PC-9 (cell line): ENCODE data around the gene CYBA. TPM values are rescaled to one million over a fixed set of nuclear protein-coding genes. Genes with fewer than 3 reads are reported as not detected.

Experiments used
- BruUV-seq: library from RNA; stranded (reverse); fragments of 400-500 nt; replicated peaks from 2 replicates; lab custom pipeline; 2021; lab: Mats Ljungman, UMichigan
- CTCF ChIA-PET: fragments of 300-600 bp; sonication (Branson Sonifier 250); formaldehyde crosslinking; loops from one replicate; lab custom pipeline; 2022; ENCODE audit warnings: antibody characterized with exemption; lab: Charles Lee
- POLR2A ChIA-PET: fragments of 300-600 bp; sonication (Branson Sonifier 250); formaldehyde crosslinking; loops from one replicate; lab custom pipeline; 2022; ENCODE audit warnings: antibody characterized with exemption; ENCODE audit not compliant: unreplicated experiment; lab: Charles Lee
- DNase-seq, 2 experiments: peaks; one replicate each; pipeline versions ENCODE4 v3.0.0 to v3.0.0-alpha.2; 2015 to 2022; ENCODE audit warnings: mixed read lengths in 1 of 2
- H2AFZ ChIP-seq: fragments of 200-600 bp; sonication (generic); 2 replicates; pipeline ENCODE4 v1.8.1; 2017; ENCODE audit warnings: antibody characterized with exemption
- H3F3A ChIP-seq: fragments of 200-600 bp; sonication (generic); 2 replicates; pipeline ENCODE4 v1.8.1; 2017; ENCODE audit warnings: antibody characterized with exemption, mild to moderate bottlenecking, low read depth; ENCODE audit not compliant: insufficient read depth
- H3K27ac ChIP-seq: fragments of 200-600 bp; sonication (generic); 2 replicates; pipeline ENCODE4 v1.6.1; 2016; ENCODE audit warnings: mixed run types
- H3K27me3 ChIP-seq: fragments of 200-600 bp; sonication (generic); 2 replicates; pipeline ENCODE4 v1.6.1; 2016; ENCODE audit warnings: low read depth, mixed run types; ENCODE audit not compliant: insufficient read depth
- H3K36me3 ChIP-seq: fragments of 200-600 bp; sonication (generic); 2 replicates; pipeline ENCODE4 v1.6.1; 2016; ENCODE audit warnings: low read depth, mixed run types
- H3K4me1 ChIP-seq: fragments of 200-600 bp; sonication (generic); replicated peaks from 2 replicates; pipeline ENCODE4 v1.6.1; 2016; ENCODE audit warnings: mixed run types; ENCODE audit not compliant: insufficient read depth
- H3K4me2 ChIP-seq: fragments of 200-600 bp; sonication (generic); 2 replicates; pipeline ENCODE4 v1.6.1; 2017; ENCODE audit warnings: mixed run types
- H3K4me3 ChIP-seq: fragments of 200-600 bp; sonication (generic); 2 replicates; pipeline ENCODE4 v1.6.1; 2016; ENCODE audit warnings: mixed run types
- H3K79me2 ChIP-seq: fragments of 200-600 bp; sonication (generic); 2 replicates; pipeline ENCODE4 v1.6.1; 2017; ENCODE audit warnings: low read depth, mixed run types
- H3K9me2 ChIP-seq: fragments of 200-600 bp; sonication (generic); 2 replicates; pipeline ENCODE4 v1.8.1; 2017; ENCODE audit warnings: mild to moderate bottlenecking; ENCODE audit not compliant: insufficient read depth
- H3K9me3 ChIP-seq: fragments of 200-600 bp; sonication (generic); 2 replicates; pipeline ENCODE4 v1.8.1; 2016; ENCODE audit warnings: low read depth; ENCODE audit not compliant: insufficient read depth
- H4K20me1 ChIP-seq: fragments of 200-600 bp; sonication (generic); 2 replicates; pipeline ENCODE4 v1.8.1; 2017; ENCODE audit not compliant: insufficient read depth
- CTCF ChIP-seq: fragments of 200-600 bp; sonication (generic); conservative IDR thresholded peaks from 2 replicates; pipeline ENCODE4 v1.6.1; 2017; ENCODE audit warnings: mixed run types, antibody characterized with exemption, mild to moderate bottlenecking, moderate library complexity
- EZH2 ChIP-seq: fragments of 200-600 bp; sonication (generic); IDR thresholded peaks from 2 replicates; pipeline ENCODE4 v1.8.0; 2017; ENCODE audit warnings: antibody characterized with exemption, low read depth
- intact Hi-C: fragments of 100-400 bp; cut with micrococcal nuclease; formaldehyde crosslinking; loops from one replicate; pipeline ENCODE4 v1.10.0; 2022; ENCODE audit not compliant: unreplicated experiment
- total RNA-seq: library from RNA; stranded (reverse); gene quantifications from 2 replicates; pipeline ENCODE4 v1.2.3, GENCODE V29; 2021

CYBA gene
- total RNA-seq, 1 experiment from 2014 or later = 8.0 TPM

- no peak overlapping the region for H2AFZ ChIP-seq
Observed at GRCh38 chr16:88643644-88643932, 7.3 kb downstream of the CYBA start.

GRCh38 chr16:88642881-88643643 is 7.8 kb downstream of the CYBA start:
- Histone ChIP-seq H3F3A (peaks cover 6% of the 10 kb centered on the region; the same call in 1 of the 2 replicates), H3K36me3 (no peaks in the 10 kb centered on the region), H2AFZ (no peak overlapping the region), H4K20me1 (no peaks in the 10 kb centered on the region), H3K27me3 (peaks cover 13% of the 10 kb centered on the region; the same call in 1 of the 2 replicates), H3K4me2 (no peak overlapping the region), H3K9me2 (no peaks in the 10 kb centered on the region), H3K9me3 (no peaks in the 10 kb centered on the region), H3K4me1 (no peaks in the 10 kb centered on the region), H3K27ac (no peak overlapping the region), H3K79me2 (no peaks in the 10 kb centered on the region), H3K4me3 (no peak overlapping the region)
- TF ChIP-seq EZH2 (no peak), CTCF (no peak)
- intact Hi-C loops = no loop called here
- DNase-seq = no peak
- BruUV-seq = no TSS peak
- ChIA-PET CTCF (no interaction called here), POLR2A (no interaction called here)

More at GRCh38 chr16:88643644-88643932, 7.3 kb downstream of the CYBA start:
- Histone ChIP-seq H3K27me3 (peaks cover 13% of the 10 kb centered on the region; the same call in 1 of the 2 replicates), H4K20me1 (no peaks in the 10 kb centered on the region), H3K4me2 (no peak overlapping the region), H3K27ac (no peak overlapping the region), H3F3A (peaks cover 6% of the 10 kb centered on the region; the same call in 1 of the 2 replicates), H3K36me3 (no peaks in the 10 kb centered on the region), H3K9me2 (no peaks in the 10 kb centered on the region), H3K79me2 (no peaks in the 10 kb centered on the region), H3K9me3 (no peaks in the 10 kb centered on the region), H3K4me1 (no peaks in the 10 kb centered on the region), H3K4me3 (no peak overlapping the region)
- BruUV-seq = no TSS peak
- TF ChIP-seq CTCF (no peak), EZH2 (no peak)
- intact Hi-C loops = no loop called here
- CTCF ChIA-PET = no interaction called here
- DNase-seq = no peak
- POLR2A ChIA-PET = no interaction called here

GRCh38 chr16:88640498-88641247 is 10.2 kb downstream of the CYBA start:
- no peaks in the 10 kb centered on the region for H3K4me1 ChIP-seq
- TF ChIP-seq CTCF (no peak), EZH2 (no peak)
- no peaks in the 10 kb centered on the region for H3K79me2 ChIP-seq
- H3F3A ChIP-seq = peaks cover 6% of the 10 kb centered on the region; the same call in 1 of the 2 replicates
- no peak for DNase-seq
- H3K27ac ChIP-seq = no peak overlapping the region
- BruUV-seq = no TSS peak
- intact Hi-C loops = no loop called here
- 0 out of 2 replicates have a peak, but pooled peaks cover 5% of the 10 kb centered on the region for H3K27me3 ChIP-seq
- H4K20me1 ChIP-seq = no peaks in the 10 kb centered on the region
- H3K9me2 ChIP-seq = no peaks in the 10 kb centered on the region
- H2AFZ ChIP-seq = no peak overlapping the region
- POLR2A ChIA-PET = interaction anchor here (0.5 kb wide), 1 partner anchor 768 kb away, joined by 14 read pairs; no protein-coding TSS in a partner anchor
- CTCF ChIA-PET = no interaction called here
- H3K9me3 ChIP-seq = no peaks in the 10 kb centered on the region
- H3K4me3 ChIP-seq = no peak overlapping the region
- no peak overlapping the region for H3K4me2 ChIP-seq
- no peaks in the 10 kb centered on the region for H3K36me3 ChIP-seq
